Pancreas (tissue), 10 donors: Measurements from ENCODE around the gene LRRC40. TPM values are rescaled to one million over a fixed set of nuclear protein-coding genes. Genes with fewer than 3 reads are reported as not detected.

ENCODE experiments used
- ATAC-seq, 4 donors: fragments of 200-7000 bp; cut with Tn5 transposase; one replicate each; pipeline versions ENCODE4 v1.8.0 to v1.9.1; 2020; ENCODE audit warnings: mild to moderate bottlenecking in 4 of 4, moderate library complexity in 4 of 4
- DNase-seq, 6 donors: peaks; one replicate each; pipeline ENCODE4 v3.0.0-alpha.2; 2020
- FAIRE-seq: peaks from 2 replicates; lab custom pipeline; 2012; peaks lifted over from hg19 to GRCh38; lab: Jason Lieb, UNC
- H3K27ac ChIP-seq, 4 donors: fragments of 200-600 bp; sonication (generic); 1 replicate in 3 of 4; 2 replicates in 1 of 4; pipeline versions ENCODE4 v1.5.0 to v1.8.0; 2020
- H3K27me3 ChIP-seq, 4 donors: fragments of 200-600 bp; one replicate each; pipeline ENCODE4 v1.8.0; 2021
- H3K36me3 ChIP-seq, 3 donors: fragments of 200-600 bp; sonication (generic) in 1 of 3; one replicate each; pipeline versions ENCODE4 v1.5.0 to v1.8.0; 2020 to 2021
- H3K4me1 ChIP-seq, 3 donors: fragments of 200-600 bp; one replicate each; pipeline ENCODE4 v1.8.0; 2021
- H3K4me3 ChIP-seq, 4 donors: fragments of 200-600 bp; sonication (generic) in 2 of 4; one replicate each; pipeline versions ENCODE4 v1.5.0 to v1.8.0; 2020 to 2021
- H3K9me3 ChIP-seq, 4 donors: fragments of 200-600 bp; one replicate each; pipeline ENCODE4 v1.8.0; 2021
- CTCF ChIP-seq, 4 donors: fragments of 200-600 bp; sonication (generic) in 3 of 4; IDR thresholded peaks; one replicate each; pipeline versions ENCODE4 v1.5.0 to v1.8.0; 2021; ENCODE audit warnings: antibody characterized with exemption in 4 of 4
- WGBS, 2 donors: extraction: QIAGEN DNeasy Blood & Tissue Kit; methylation state at CpG; one replicate each; pipeline ENCODE4 v1.1.7; 2013; 5-methylcytosine and 5-hydroxymethylcytosine counted together
- intact Hi-C, 3 donors: fragments of 100-400 bp; cut with DNase I; formaldehyde crosslinking; loops; one replicate each; pipeline versions ENCODE4 v1.11.1 to v1.14.2; 2022
- polyA plus RNA-seq, 2 donors: library from polyadenylated mRNA; stranded (reverse); fragments of 200-250 nt; gene quantifications; one replicate each; pipeline ENCODE4 v1.2.3, GENCODE V29; 2013
- total RNA-seq, 6 donors: library from RNA; stranded (reverse); fragmentation: NEBNext Ultra II Directional in 4 of 6; extraction: Animal tissue kit (Norgen Biotek cat#: 25700) in 4 of 6; gene quantifications; one replicate each; pipeline versions ENCODE4 v1.2.1 to v1.2.4, GENCODE V29; 2021 to 2023
- donor health status: healthy with polysubstance abuse.
- donor health status: DM: no; HTN: no; CAD: no; lungs with moderate emphysema.
- donor health status: DM: no; HTN: no; CAD: no.
- donor health status: control.
- donor health status: control.
- donor health status: Bipolar disorder and iron deficiency.
- donor health status: DM: yes; HTN: yes; CAD: no.
- donor health status: DM: no; HTN: no; CAD: no.
- donor health status: DM: no; HTN: no; CAD: no.
- donor health status: DM: yes; HTN: yes; CAD: no.

The LRRC40 gene
- total and polyA plus RNA-seq, 8 donors = 2.8 to 5.7 (median 3.8) TPM

- Histone ChIP-seq H3K4me1 (peaks cover 14 to 31% (median 28%) of the 10 kb centered on the region in 3 donors), H3K4me3 (peak overlapping the region in 2 of 4 donors; percentile 73 to 80), H3K9me3 (no peaks in the 10 kb centered on the region), H3K27ac (peak overlapping the region in 2 of 4 donors; percentile 97 to 98), H3K27me3 (no peaks in the 10 kb centered on the region), H3K36me3 (no peaks in the 10 kb centered on the region)
- ATAC-seq (no peak), FAIRE-seq (peak; percentile 43), DNase-seq (no peak)
- no peak for TF ChIP-seq CTCF (IDR thresholded peaks at IDR 0.05)
- WGBS, 2 donors = 14 to 22% methylated on average over 3 of the region's 3 CpGs
- intact Hi-C loops = no loop called here
Measured at GRCh38 chr1:70222716-70223235, 17.4 kb upstream of the LRRC40 start.

- intact Hi-C loops = no loop called here
- H3K36me3 ChIP-seq = no peaks in the 10 kb centered on the region
- H3K4me3 ChIP-seq = peak within 1 kb of the TSS; percentile 58 to 80 (median 68)
- H3K27me3 ChIP-seq = no peaks in the 10 kb centered on the region
- FAIRE-seq (peak; percentile 45), ATAC-seq (peak; percentile 99 to 100 (median 99)), DNase-seq (peak; percentile 95 to 99 (median 96))
- peaks cover 14 to 31% (median 28%) of the 10 kb centered on the region in 3 donors for H3K4me1 ChIP-seq
- TF ChIP-seq CTCF (IDR thresholded peaks at IDR 0.05) = no peak
- H3K27ac ChIP-seq = peak within 1 kb of the TSS; percentile 91 to 98 (median 95)
- 0 to 1% methylated on average over 52 to 74 of the region's 74 CpGs for WGBS, 2 donors
- no peaks in the 10 kb centered on the region for H3K9me3 ChIP-seq
Measured at GRCh38 chr1:70221238-70222121, 16.1 kb upstream of the LRRC40 start, which contains the start of gene SRSF11. Gene SRSF11, plus strand, starts transcription at chr1:70221380. Its CDS starts 257 bp downstream, at chr1:70221637.

- intact Hi-C loops = no loop called here
Measured at GRCh38 chr1:70220517-70221237, 15.3 kb upstream of the LRRC40 start.

DNA sequence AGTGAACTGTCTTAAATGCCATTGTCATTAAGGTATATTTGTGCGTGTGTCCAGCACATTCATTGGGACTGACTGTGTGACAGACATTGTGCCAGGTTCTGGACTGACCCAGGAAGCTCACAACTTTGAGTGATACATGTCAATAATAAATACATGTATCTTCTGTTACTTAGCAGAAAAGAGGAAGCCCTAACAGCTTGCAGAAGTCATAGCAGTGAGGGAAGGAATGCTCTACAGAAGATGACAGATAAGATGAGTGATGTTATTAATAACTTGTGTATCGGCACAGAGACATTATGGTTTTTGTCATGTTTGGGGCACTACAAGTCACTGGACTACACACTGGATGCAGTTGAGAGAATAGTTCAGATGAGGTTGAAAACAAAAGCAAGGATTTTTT lies 14.6 kb upstream of the LRRC40 start:
- no peak for TF ChIP-seq CTCF (IDR thresholded peaks at IDR 0.05)
- Histone ChIP-seq H3K27ac (no peak overlapping the region), H3K4me3 (no peak overlapping the region), H3K27me3 (no peaks in the 10 kb centered on the region), H3K4me1 (peaks cover 13 to 31% (median 28%) of the 10 kb centered on the region in 3 donors), H3K36me3 (no peaks in the 10 kb centered on the region), H3K9me3 (no peaks in the 10 kb centered on the region)
- DNase-seq (no peak), FAIRE-seq (no peak), ATAC-seq (no peak)
- intact Hi-C loops = no loop called here
- WGBS, 2 donors = 86 to 90% methylated on average over 2 of the region's 2 CpGs

More at GRCh38 chr1:70220517-70221237, 15.3 kb upstream of the LRRC40 start:
- Histone ChIP-seq H3K4me3 (peak overlapping the region; percentile 58 to 80 (median 68)), H3K27me3 (no peaks in the 10 kb centered on the region), H3K27ac (peak overlapping the region; percentile 91 to 98 (median 95)), H3K9me3 (no peaks in the 10 kb centered on the region), H3K36me3 (no peaks in the 10 kb centered on the region), H3K4me1 (peaks cover 14 to 31% (median 28%) of the 10 kb centered on the region in 3 donors)
- WGBS, 2 donors = 47 to 52% methylated on average over 17 of the region's 17 CpGs
- no peak for DNase-seq
- FAIRE-seq = no peak
- no peak for ATAC-seq
- no peak for TF ChIP-seq CTCF (IDR thresholded peaks at IDR 0.05)
